Stimulated activated naive CD8-positive, alpha-beta T cell treated with anti-CD3 and anti-CD28 coated beads, Interleukin-15, Interleukin-2, amounts not matched to agents 100 ng/mL and 50 ng/mL, for 24 hours (primary cell): Measurements from ENCODE around the gene TMIE.

Source experiments
- H3K27ac Mint-ChIP-seq: one replicate; pipeline ENCODE4 v1.8.0; 2021; ENCODE audit warnings: mild to moderate bottlenecking, mixed read lengths
- H3K27me3 Mint-ChIP-seq: one replicate; pipeline ENCODE4 v1.8.0; 2021; ENCODE audit warnings: mixed read lengths
- H3K36me3 Mint-ChIP-seq: one replicate; pipeline ENCODE4 v1.8.0; 2021; ENCODE audit warnings: low read depth, mixed read lengths
- H3K4me1 Mint-ChIP-seq: one replicate; pipeline ENCODE4 v1.8.0; 2021; ENCODE audit warnings: low read depth, mixed read lengths
- H3K4me3 Mint-ChIP-seq: one replicate; pipeline ENCODE4 v1.8.0; 2021; ENCODE audit warnings: mild to moderate bottlenecking, mixed read lengths
- H3K9me3 Mint-ChIP-seq: one replicate; pipeline ENCODE4 v1.8.0; 2021; ENCODE audit warnings: mixed read lengths

Gene TMIE

GRCh38 chr3:46701181-46701939, at the start of gene TMIE:
Gene TMIE, plus strand, starts transcription at chr3:46701392. Its CDS starts 96 bp downstream, at chr3:46701488.
- H3K9me3 Mint-ChIP-seq, result no peaks in the 10 kb centered on the region
- H3K27ac Mint-ChIP-seq, result no peak within 1 kb of the TSS
- H3K4me1 Mint-ChIP-seq, result peaks cover 4% of the 10 kb centered on the region
- H3K36me3 Mint-ChIP-seq, result no peaks in the 10 kb centered on the region
- peaks cover 15% of the 10 kb centered on the region for H3K27me3 Mint-ChIP-seq
- H3K4me3 Mint-ChIP-seq, result no peak within 1 kb of the TSS

GRCh38 chr3:46655271-46655670, 45.9 kb upstream of the TMIE start:
- Mint-ChIP-seq H3K36me3 (no peaks in the 10 kb centered on the region), H3K4me1 (no peaks in the 10 kb centered on the region), H3K9me3 (peaks cover 11% of the 10 kb centered on the region), H3K27me3 (peaks cover 10% of the 10 kb centered on the region), H3K4me3 (no peak overlapping the region), H3K27ac (no peak overlapping the region)

GRCh38 chr3:46656778-46657556, 44.2 kb upstream of the TMIE start:
- peaks cover 7% of the 10 kb centered on the region for H3K9me3 Mint-ChIP-seq
- no peak overlapping the region for H3K4me3 Mint-ChIP-seq
- no peaks in the 10 kb centered on the region for H3K4me1 Mint-ChIP-seq
- no peaks in the 10 kb centered on the region for H3K36me3 Mint-ChIP-seq
- peaks cover 3% of the 10 kb centered on the region for H3K27me3 Mint-ChIP-seq
- H3K27ac Mint-ChIP-seq, result no peak overlapping the region

- Mint-ChIP-seq H3K9me3 (no peaks in the 10 kb centered on the region), H3K27ac (no peak overlapping the region), H3K36me3 (no peaks in the 10 kb centered on the region), H3K27me3 (no peaks in the 10 kb centered on the region), H3K4me1 (no peaks in the 10 kb centered on the region), H3K4me3 (no peak overlapping the region)
These were observed 41.9 kb upstream of the TMIE start for GRCh38 chr3:46659285-46659684.

- no peaks in the 10 kb centered on the region for H3K36me3 Mint-ChIP-seq
- no peak overlapping the region for H3K4me3 Mint-ChIP-seq
- no peaks in the 10 kb centered on the region for H3K9me3 Mint-ChIP-seq
- H3K27ac Mint-ChIP-seq, result no peak overlapping the region
- no peaks in the 10 kb centered on the region for H3K4me1 Mint-ChIP-seq
- no peaks in the 10 kb centered on the region for H3K27me3 Mint-ChIP-seq
These were observed 41.2 kb upstream of the TMIE start for GRCh38 chr3:46660003-46660402.

- H3K4me1 Mint-ChIP-seq, result no peaks in the 10 kb centered on the region
- H3K9me3 Mint-ChIP-seq, result no peaks in the 10 kb centered on the region
- H3K36me3 Mint-ChIP-seq, result no peaks in the 10 kb centered on the region
- no peak overlapping the region for H3K27ac Mint-ChIP-seq
- H3K4me3 Mint-ChIP-seq, result no peak overlapping the region
- H3K27me3 Mint-ChIP-seq, result no peaks in the 10 kb centered on the region
These were observed 40.4 kb upstream of the TMIE start for GRCh38 chr3:46660543-46661523.

- H3K27me3 Mint-ChIP-seq, result no peaks in the 10 kb centered on the region
- no peaks in the 10 kb centered on the region for H3K9me3 Mint-ChIP-seq
- H3K4me3 Mint-ChIP-seq, result no peak overlapping the region
- H3K36me3 Mint-ChIP-seq, result no peaks in the 10 kb centered on the region
- no peak overlapping the region for H3K27ac Mint-ChIP-seq
- H3K4me1 Mint-ChIP-seq, result no peaks in the 10 kb centered on the region
These were observed 39.1 kb upstream of the TMIE start for GRCh38 chr3:46661776-46662766.

GRCh38 chr3:46662771-46663551, 38.2 kb upstream of the TMIE start:
- H3K27ac Mint-ChIP-seq, result no peak overlapping the region
- H3K27me3 Mint-ChIP-seq, result no peaks in the 10 kb centered on the region
- no peaks in the 10 kb centered on the region for H3K9me3 Mint-ChIP-seq
- H3K36me3 Mint-ChIP-seq, result no peaks in the 10 kb centered on the region
- H3K4me1 Mint-ChIP-seq, result no peaks in the 10 kb centered on the region
- H3K4me3 Mint-ChIP-seq, result no peak overlapping the region

- Mint-ChIP-seq H3K27ac (no peak overlapping the region), H3K4me1 (no peaks in the 10 kb centered on the region)
These were observed 37.5 kb upstream of the TMIE start for GRCh38 chr3:46663591-46664135.

GRCh38 chr3:46664188-46664970, 36.8 kb upstream of the TMIE start:
- H3K27ac Mint-ChIP-seq, result no peak overlapping the region
- H3K9me3 Mint-ChIP-seq, result no peaks in the 10 kb centered on the region
- H3K27me3 Mint-ChIP-seq, result no peaks in the 10 kb centered on the region
- H3K4me1 Mint-ChIP-seq, result no peaks in the 10 kb centered on the region
- H3K36me3 Mint-ChIP-seq, result no peaks in the 10 kb centered on the region
- H3K4me3 Mint-ChIP-seq, result no peak overlapping the region

More at GRCh38 chr3:46663591-46664135, 37.5 kb upstream of the TMIE start:
- no peaks in the 10 kb centered on the region for H3K9me3 Mint-ChIP-seq
- H3K27me3 Mint-ChIP-seq, result no peaks in the 10 kb centered on the region
- no peak overlapping the region for H3K4me3 Mint-ChIP-seq
- H3K36me3 Mint-ChIP-seq, result no peaks in the 10 kb centered on the region

- H3K4me1 Mint-ChIP-seq, result no peaks in the 10 kb centered on the region
- no peaks in the 10 kb centered on the region for H3K9me3 Mint-ChIP-seq
- H3K27me3 Mint-ChIP-seq, result no peaks in the 10 kb centered on the region
- H3K4me3 Mint-ChIP-seq, result no peak overlapping the region
- no peaks in the 10 kb centered on the region for H3K36me3 Mint-ChIP-seq
- H3K27ac Mint-ChIP-seq, result no peak overlapping the region
These were observed 36.0 kb upstream of the TMIE start for GRCh38 chr3:46664971-46665762.
